Endothelial cell of umbilical vein (primary cell): Measurements from ENCODE around the gene ZBTB21. TPM values are rescaled to one million over a fixed set of nuclear protein-coding genes. Genes with fewer than 3 reads are reported as not detected.

Experiments
- BruUV-seq: library from RNA; stranded (reverse); fragments of 400-500 nt; replicated peaks from 2 replicates; lab custom pipeline; 2021; lab: Mats Ljungman, UMichigan
- CTCF ChIA-PET: fragments of 300-600, 350-600 bp; sonication (Branson Sonifier 250); formaldehyde crosslinking; loops from one replicate; lab custom pipeline; 2021; ENCODE audit warnings: antibody characterized with exemption, inconsistent platforms; lab: Charles Lee
- POLR2A ChIA-PET: fragments of 300-600, 350-600 bp; sonication (Branson Sonifier 250); formaldehyde crosslinking; loops from one replicate; lab custom pipeline; 2021; ENCODE audit warnings: antibody characterized with exemption, inconsistent platforms; lab: Charles Lee
- DNase-seq: peaks from one replicate; pipeline ENCODE4 v3.0.0-alpha.2; 2011; ENCODE audit warnings: low read depth, low spot score
- FAIRE-seq: peaks from 2 replicates; lab custom pipeline; 2011; peaks lifted over from hg19 to GRCh38; lab: Jason Lieb, UNC
- H2AFZ ChIP-seq: 2 replicates; pipeline ENCODE4 v1.6.0; 2012; ENCODE audit warnings: low read depth, low read length, control low read depth, inconsistent platforms
- H3K27ac ChIP-seq: 2 replicates; pipeline ENCODE4 v1.5.1; 2011; ENCODE audit warnings: low read depth, mild to moderate bottlenecking, control low read depth, low read length, moderate library complexity; ENCODE audit not compliant: insufficient read depth
- H3K27me3 ChIP-seq, 2 experiments: 2 replicates each; pipeline versions ENCODE4 v1.6.0 to v1.6.1; 2011; ENCODE audit warnings: low read length in 2 of 2, mixed read lengths in 1 of 2; ENCODE audit not compliant: control insufficient read depth in 2 of 2, insufficient read depth in 2 of 2
- H3K36me3 ChIP-seq, 2 experiments: 2 replicates in 1 of 2; 3 replicates in 1 of 2; pipeline ENCODE4 v1.5.1; 2011; ENCODE audit warnings: low read length in 2 of 2, mild to moderate bottlenecking in 1 of 2, moderate library complexity in 1 of 2; ENCODE audit not compliant: control insufficient read depth in 2 of 2, insufficient read depth in 2 of 2; ENCODE audit errors: extremely low read depth in 1 of 2
- H3K4me1 ChIP-seq: 3 replicates; pipeline ENCODE4 v1.5.1; 2011; ENCODE audit warnings: mild to moderate bottlenecking, low read length; ENCODE audit not compliant: control insufficient read depth, insufficient read depth; ENCODE audit errors: extremely low read depth
- H3K4me2 ChIP-seq: 2 replicates; pipeline ENCODE4 v1.6.1; 2011; ENCODE audit warnings: low read length, control low read depth, mixed read lengths; ENCODE audit not compliant: insufficient read depth
- H3K4me3 ChIP-seq, 3 experiments: fragments of 200-600 bp in 1 of 3; sonication (generic), shearing (Covaris generic) in 1 of 3; replicated peaks in 1 of 3; 2 replicates each; pipeline ENCODE4 v1.5.1; 2011 to 2016; ENCODE audit warnings: control low read depth in 3 of 3, low read length in 3 of 3, mild to moderate bottlenecking in 2 of 3, inconsistent platforms in 1 of 3, low read depth in 1 of 3, moderate library complexity in 1 of 3; ENCODE audit not compliant: insufficient read depth in 1 of 3
- H3K79me2 ChIP-seq: 2 replicates; pipeline ENCODE4 v1.6.0; 2012; ENCODE audit warnings: low read length, inconsistent platforms; ENCODE audit not compliant: control insufficient read depth, insufficient read depth
- H3K9ac ChIP-seq: replicated peaks from 2 replicates; pipeline ENCODE3; 2011; ENCODE audit warnings: low read length, control low read depth; ENCODE audit not compliant: insufficient read depth; ENCODE audit errors: extremely low read depth
- H3K9me1 ChIP-seq: replicated peaks from 3 replicates; pipeline ENCODE4 v1.6.0; 2011; ENCODE audit warnings: mild to moderate bottlenecking, low read length; ENCODE audit not compliant: control insufficient read depth, insufficient read depth; ENCODE audit errors: extremely low read depth
- H3K9me3 ChIP-seq: replicated peaks from 2 replicates; pipeline ENCODE4 v1.5.1; 2012; ENCODE audit warnings: low read length, inconsistent platforms; ENCODE audit not compliant: control insufficient read depth, insufficient read depth
- H4K20me1 ChIP-seq: replicated peaks from 2 replicates; pipeline ENCODE3; 2011; ENCODE audit warnings: mild to moderate bottlenecking, low read length; ENCODE audit not compliant: control insufficient read depth, insufficient read depth; ENCODE audit errors: extremely low read depth
- CTCF ChIP-seq, 2 donors: IDR thresholded peaks; 1 replicate in 1 of 2; 2 replicates in 1 of 2; pipeline ENCODE4 v1.5.1; 2011; ENCODE audit warnings: low read length in 2 of 2, mild to moderate bottlenecking in 2 of 2, moderate library complexity in 2 of 2, control low read depth in 1 of 2, inconsistent platforms in 1 of 2, low read depth in 1 of 2; ENCODE audit not compliant: insufficient read depth in 1 of 2; ENCODE audit errors: extremely low read depth in 1 of 2
- EZH2 ChIP-seq: IDR thresholded peaks from 2 replicates; pipeline ENCODE4 v1.6.1; 2012; ENCODE audit warnings: borderline replicate concordance, low read depth, mild to moderate bottlenecking, moderate library complexity, low read length, inconsistent platforms; ENCODE audit not compliant: severe bottlenecking
- FOS ChIP-seq: IDR thresholded peaks from 2 replicates; pipeline ENCODE4 v1.6.1; 2011; ENCODE audit warnings: mild to moderate bottlenecking, low read length, moderate library complexity, borderline replicate concordance; ENCODE audit not compliant: insufficient read depth
- GATA2 ChIP-seq: IDR thresholded peaks from 2 replicates; pipeline ENCODE4 v1.7.0; 2011; ENCODE audit warnings: low read depth, mild to moderate bottlenecking, moderate library complexity, mixed read lengths, low read length; ENCODE audit not compliant: insufficient read length, insufficient read depth
- MYC ChIP-seq: IDR thresholded peaks from one replicate; pipeline ENCODE4 v1.6.1; 2011; ENCODE audit warnings: mild to moderate bottlenecking, low read depth, low read length
- POLR2A ChIP-seq: IDR thresholded peaks from 2 replicates; pipeline ENCODE4 v1.6.1; 2012; ENCODE audit warnings: low read depth, mild to moderate bottlenecking, control low read depth, low read length
- dilution Hi-C: fragments of 300-500 bp; cut with MboI; formaldehyde crosslinking; loops from one replicate; pipeline ENCODE4 v1.15.0; 2019; ENCODE audit warnings: low sequenced_read_pairs; ENCODE audit not compliant: extremely low pct_ligation_motif_present
- intact Hi-C: fragments of 100-400 bp; cut with micrococcal nuclease; formaldehyde crosslinking; loops from one replicate; pipeline ENCODE4 v1.10.0; 2022
- polyA plus RNA-seq, 4 experiments: library from polyadenylated mRNA; depleted of rRNA in 3 of 4; stranded (reverse) in 3 of 4; unstranded in 1 of 4; fragments of >200 nt; gene quantifications; 2 replicates each; pipeline versions ENCODE4 v1.2.1 to v1.2.3, GENCODE V29; 2011 to 2012; ENCODE audit warnings: missing spikeins in 1 of 4
- total RNA-seq: library from RNA; stranded (reverse); gene quantifications from 2 replicates; pipeline ENCODE4 v1.2.3, GENCODE V29; 2021
- TF ChIP-seq, protein P1 (sequence below): IDR thresholded peaks from 2 replicates; pipeline ENCODE4 v1.6.1; 2011; ENCODE audit not compliant: insufficient read depth, insufficient read length

Gene ZBTB21
- total and polyA plus RNA-seq, 2 donors (not counting 3 experiments of a cell fraction or from before 2014, with no cell fraction given), result 2.8 to 12.4 TPM

DNA sequence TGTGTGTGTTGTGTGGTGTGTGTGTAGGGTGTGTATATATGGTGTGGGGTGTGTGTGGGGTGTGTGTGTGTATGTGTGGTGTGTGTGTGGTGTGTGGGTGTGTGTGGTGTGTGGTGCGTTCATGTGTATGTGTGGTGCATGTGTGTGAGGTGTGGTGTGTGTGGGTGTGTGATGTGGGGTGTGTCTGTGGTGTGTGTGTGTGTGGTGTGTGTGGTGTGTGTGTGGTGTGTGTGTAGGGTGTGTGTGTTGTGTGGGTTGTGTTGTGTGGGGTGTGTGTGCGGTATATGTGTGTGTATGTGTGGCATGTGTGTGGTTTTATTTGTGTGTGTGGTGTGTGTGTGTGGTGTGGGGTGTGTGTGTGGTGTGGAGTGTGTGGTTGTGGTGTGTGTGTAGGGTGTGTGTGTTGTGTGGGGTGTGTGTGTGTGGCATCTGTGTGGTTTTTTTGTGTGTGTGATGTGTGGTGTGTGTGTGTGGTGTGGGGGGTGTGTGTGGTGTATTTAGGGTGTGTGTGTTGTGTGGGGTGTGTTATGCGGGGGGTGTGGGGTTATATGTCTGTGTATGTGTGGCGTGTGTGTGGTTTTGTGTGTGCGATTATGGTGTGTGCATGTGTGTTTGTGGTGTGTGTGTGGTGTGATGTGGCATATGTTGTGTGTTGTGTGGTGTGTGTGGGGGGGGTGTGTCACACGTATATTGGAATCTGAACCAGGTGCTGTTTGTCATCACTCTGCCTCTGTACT is 17.1 kb upstream of the ZBTB21 start:
- no TSS peak for BruUV-seq
- ChIA-PET CTCF (no interaction called here), POLR2A (no interaction called here)
- Histone ChIP-seq H3K4me3 (no peak overlapping the region), H3K79me2 (no peaks in the 10 kb centered on the region), H3K36me3 (no peaks in the 10 kb centered on the region), H3K9me1 (no peaks in the 10 kb centered on the region), H3K27ac (no peak overlapping the region), H3K4me1 (peaks cover 5% of the 10 kb centered on the region), H3K27me3 (peaks cover 2 to 7% of the 10 kb centered on the region in 2 experiments), H3K9ac (no peak overlapping the region), H3K9me3 (no peaks in the 10 kb centered on the region), H3K4me2 (no peak overlapping the region), H2AFZ (no peak overlapping the region), H4K20me1 (no peaks in the 10 kb centered on the region)
- DNase-seq, result no peak
- intact Hi-C loops, result no loop called here
- no peak for FAIRE-seq
- TF ChIP-seq, protein P1, sequence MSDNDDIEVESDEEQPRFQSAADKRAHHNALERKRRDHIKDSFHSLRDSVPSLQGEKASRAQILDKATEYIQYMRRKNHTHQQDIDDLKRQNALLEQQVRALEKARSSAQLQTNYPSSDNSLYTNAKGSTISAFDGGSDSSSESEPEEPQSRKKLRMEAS, result no peak
- no peak for TF ChIP-seq POLR2A
- no peak for TF ChIP-seq EZH2
- no peak for TF ChIP-seq FOS
- no peak for TF ChIP-seq GATA2
- no peak for TF ChIP-seq CTCF (IDR thresholded peaks at IDR 0.05; ENCODE audit: extremely low read depth in 1 of 2, insufficient read depth in 1 of 2, low read depth in 1 of 2, low read length in 2 of 2)
- TF ChIP-seq MYC, result no peak
- dilution Hi-C loops, result no loop called here
